Measurements from ENCODE around the gene MYO1H. TPM values are rescaled to one million over a fixed set of nuclear protein-coding genes. Genes with fewer than 3 reads are reported as not detected.
"Not testable (repeated sequence)": the region's sequence is repeated elsewhere in the genome, so short reads cannot be mapped to it uniquely, and the experiment has no call there.

MYO1H gene
- total RNA-seq, 1 experiment from 2014 or later = not detected

DNA sequence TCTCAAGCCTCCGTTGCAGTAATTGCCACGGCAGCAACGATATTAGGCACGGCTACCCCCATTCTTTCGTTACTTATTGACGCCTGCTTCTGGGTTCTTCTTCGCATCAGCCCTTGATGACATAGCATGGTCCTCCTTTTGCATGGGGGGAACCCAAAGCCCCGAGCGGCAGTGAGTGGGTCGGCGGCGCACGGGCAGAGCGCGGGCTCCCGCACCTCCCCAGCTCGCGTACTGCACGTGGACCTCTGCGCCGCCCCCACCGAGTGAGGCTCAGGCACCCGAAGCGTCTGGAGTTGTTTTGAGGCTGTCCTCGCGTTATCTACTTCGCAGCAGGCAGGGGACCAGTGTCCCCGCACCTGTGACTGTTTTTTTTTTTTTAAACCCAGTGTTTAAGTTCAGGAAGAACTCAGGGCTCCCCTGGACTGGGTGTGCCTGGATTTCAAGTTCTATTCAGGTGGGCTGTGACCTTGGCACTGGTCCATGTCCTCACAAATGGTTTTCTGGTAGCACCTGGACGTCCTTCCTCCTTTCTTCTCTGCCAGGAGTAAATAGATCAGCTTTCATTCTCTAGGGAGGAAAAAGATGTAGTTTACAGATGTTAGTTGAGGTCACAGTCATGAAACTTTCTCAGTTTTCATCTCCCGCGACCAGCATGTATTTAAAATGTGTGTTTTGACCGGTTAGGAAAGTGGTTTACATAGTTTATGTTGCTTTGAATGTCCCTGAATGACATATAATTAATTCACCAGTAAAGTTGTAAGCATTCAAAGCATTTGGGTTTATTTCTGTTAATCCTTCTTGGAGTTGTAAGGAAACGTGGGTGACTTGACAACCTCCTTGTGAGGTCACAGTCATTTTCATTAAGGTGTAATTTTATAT, 37.2 kb upstream of the MYO1H start:
- no peak for DNase-seq (ENCODE audit: unreplicated experiment)
- TF ChIP-seq, protein P1, sequence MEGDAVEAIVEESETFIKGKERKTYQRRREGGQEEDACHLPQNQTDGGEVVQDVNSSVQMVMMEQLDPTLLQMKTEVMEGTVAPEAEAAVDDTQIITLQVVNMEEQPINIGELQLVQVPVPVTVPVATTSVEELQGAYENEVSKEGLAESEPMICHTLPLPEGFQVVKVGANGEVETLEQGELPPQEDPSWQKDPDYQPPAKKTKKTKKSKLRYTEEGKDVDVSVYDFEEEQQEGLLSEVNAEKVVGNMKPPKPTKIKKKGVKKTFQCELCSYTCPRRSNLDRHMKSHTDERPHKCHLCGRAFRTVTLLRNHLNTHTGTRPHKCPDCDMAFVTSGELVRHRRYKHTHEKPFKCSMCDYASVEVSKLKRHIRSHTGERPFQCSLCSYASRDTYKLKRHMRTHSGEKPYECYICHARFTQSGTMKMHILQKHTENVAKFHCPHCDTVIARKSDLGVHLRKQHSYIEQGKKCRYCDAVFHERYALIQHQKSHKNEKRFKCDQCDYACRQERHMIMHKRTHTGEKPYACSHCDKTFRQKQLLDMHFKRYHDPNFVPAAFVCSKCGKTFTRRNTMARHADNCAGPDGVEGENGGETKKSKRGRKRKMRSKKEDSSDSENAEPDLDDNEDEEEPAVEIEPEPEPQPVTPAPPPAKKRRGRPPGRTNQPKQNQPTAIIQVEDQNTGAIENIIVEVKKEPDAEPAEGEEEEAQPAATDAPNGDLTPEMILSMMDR (IDR thresholded peaks at IDR 0.05; ENCODE audit: unreplicated experiment) = no peak
- intact Hi-C loops (cut with micrococcal nuclease) = no loop called here

DNA sequence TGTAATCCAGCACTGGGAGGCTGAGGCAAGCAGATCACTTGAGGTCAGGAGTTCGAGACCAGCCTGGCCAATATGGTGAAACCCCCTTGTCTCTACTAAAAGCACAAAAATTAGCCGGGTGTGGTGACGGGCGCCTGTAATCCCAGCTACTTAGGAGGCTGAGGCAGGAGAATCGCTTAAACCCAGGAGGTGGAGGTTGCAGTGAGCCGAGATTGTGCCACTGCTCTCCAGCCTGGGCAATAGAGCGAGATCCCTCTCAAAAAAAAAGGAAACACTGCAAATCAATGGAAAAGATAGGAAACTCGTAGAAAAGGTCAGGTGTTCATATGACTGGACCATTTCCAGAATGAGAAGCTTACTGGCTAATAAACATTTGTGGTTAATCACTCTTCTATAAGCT, 26.4 kb upstream of the MYO1H start:
- H3K27me3 Mint-ChIP-seq (ENCODE audit: insufficient read depth, unreplicated experiment) = peaks cover 56% of the 10 kb centered on the region
- BruUV-seq (replicated peaks); POLR2A ChIA-PET; H3K27ac Mint-ChIP-seq (ENCODE audit: low read depth, unreplicated experiment); intact Hi-C loops (cut with micrococcal nuclease); DNase-seq (ENCODE audit: unreplicated experiment); H3K4me1 Mint-ChIP-seq (ENCODE audit: insufficient read depth, unreplicated experiment); H3K9me3 Mint-ChIP-seq (ENCODE audit: unreplicated experiment); H3K4me3 Mint-ChIP-seq (ENCODE audit: unreplicated experiment); H3K36me3 Mint-ChIP-seq (ENCODE audit: insufficient read depth, unreplicated experiment): not testable (repeated sequence)
- CTCF ChIA-PET = interaction anchor here (0.6 to 1.0 kb wide), 4 partner anchors 24 to 484 kb away, joined by 3 to 5 read pairs (median 4); no protein-coding TSS in a partner anchor

More for the DNA sequence above, 37.2 kb upstream of the MYO1H start:
- Mint-ChIP-seq H3K4me1 (ENCODE audit: insufficient read depth, unreplicated experiment) (no peaks in the 10 kb centered on the region), H3K27ac (ENCODE audit: low read depth, unreplicated experiment) (no peak overlapping the region), H3K36me3 (ENCODE audit: insufficient read depth, unreplicated experiment) (peaks cover 6% of the 10 kb centered on the region), H3K27me3 (ENCODE audit: insufficient read depth, unreplicated experiment) (peaks cover 62% of the 10 kb centered on the region), H3K4me3 (ENCODE audit: unreplicated experiment) (peak overlapping the region; percentile 67), H3K9me3 (ENCODE audit: unreplicated experiment) (no peaks in the 10 kb centered on the region)
- no TSS peak for BruUV-seq (replicated peaks)
- ChIA-PET CTCF (no interaction called here), POLR2A (no interaction called here)

DNA sequence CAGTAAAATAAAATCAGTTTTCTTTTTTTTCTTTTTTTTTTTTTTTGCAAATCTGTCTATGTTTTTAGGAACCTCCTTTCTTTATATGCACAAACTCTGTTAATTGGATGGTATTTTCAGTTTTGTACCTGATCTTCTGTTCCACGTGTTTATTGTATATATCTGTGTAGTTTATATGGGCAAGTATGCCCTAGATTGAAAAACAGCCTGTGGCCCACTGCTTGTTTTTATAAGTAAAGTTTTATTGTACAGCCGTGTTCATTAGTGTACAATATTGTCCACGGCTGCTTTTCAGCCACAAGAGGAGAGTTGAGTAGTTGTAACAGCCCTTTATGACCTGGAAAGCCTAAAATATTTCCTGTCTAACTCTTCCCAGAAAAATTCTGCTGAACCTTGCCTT, 18.7 kb upstream of the MYO1H start:
- BruUV-seq (replicated peaks) = no TSS peak
- TF ChIP-seq, protein P1 (IDR thresholded peaks at IDR 0.05; ENCODE audit: unreplicated experiment) = no peak
- no peaks in the 10 kb centered on the region for H3K36me3 Mint-ChIP-seq (ENCODE audit: insufficient read depth, unreplicated experiment)
- no peak overlapping the region for H3K4me3 Mint-ChIP-seq (ENCODE audit: unreplicated experiment)
- no peak for DNase-seq (ENCODE audit: unreplicated experiment)
- ChIA-PET POLR2A (interaction anchor here (1.2 kb wide), 1 partner anchor 13 kb away, joined by 4 read pairs; no protein-coding TSS in a partner anchor), CTCF (interaction anchor here (0.6 kb wide), 2 partner anchors 17 to 31 kb away, joined by 3 read pairs; no protein-coding TSS in a partner anchor)
- H3K4me1 Mint-ChIP-seq (ENCODE audit: insufficient read depth, unreplicated experiment) = no peaks in the 10 kb centered on the region
- peaks cover 14% of the 10 kb centered on the region for H3K27me3 Mint-ChIP-seq (ENCODE audit: insufficient read depth, unreplicated experiment)
- H3K27ac Mint-ChIP-seq (ENCODE audit: low read depth, unreplicated experiment) = no peak overlapping the region
- intact Hi-C loops (cut with micrococcal nuclease) = no loop called here
- no peaks in the 10 kb centered on the region for H3K9me3 Mint-ChIP-seq (ENCODE audit: unreplicated experiment)

DNA sequence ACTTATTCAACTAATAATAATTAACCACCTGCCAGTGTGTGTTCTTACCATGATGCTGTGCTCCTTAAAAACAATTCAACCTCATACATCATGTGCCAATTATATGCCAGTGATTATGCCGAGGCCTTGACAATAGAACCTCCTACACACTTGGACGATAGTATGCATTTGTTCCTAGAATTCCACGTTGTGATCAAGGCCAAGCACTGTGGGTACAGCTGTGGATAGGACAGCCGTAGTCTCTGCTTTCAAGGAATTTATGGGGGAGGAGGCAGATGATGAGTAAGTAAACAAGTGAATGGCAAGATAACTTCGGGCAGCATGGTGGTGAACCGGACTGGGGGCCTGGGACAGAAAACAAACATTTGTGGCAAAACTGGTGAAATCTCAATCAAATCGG, 18.0 kb upstream of the MYO1H start:
- H3K4me1 Mint-ChIP-seq (ENCODE audit: insufficient read depth, unreplicated experiment) = no peaks in the 10 kb centered on the region
- no TSS peak for BruUV-seq (replicated peaks)
- H3K4me3 Mint-ChIP-seq (ENCODE audit: unreplicated experiment) = no peak overlapping the region
- intact Hi-C loops (cut with micrococcal nuclease) = no loop called here
- no peak for DNase-seq (ENCODE audit: unreplicated experiment)
- TF ChIP-seq, protein P1 (IDR thresholded peaks at IDR 0.05; ENCODE audit: unreplicated experiment) = no peak
- ChIA-PET CTCF (no interaction called here), POLR2A (no interaction called here)
- H3K9me3 Mint-ChIP-seq (ENCODE audit: unreplicated experiment) = no peaks in the 10 kb centered on the region
- H3K27me3 Mint-ChIP-seq (ENCODE audit: insufficient read depth, unreplicated experiment) = peaks cover 7% of the 10 kb centered on the region
- no peak overlapping the region for H3K27ac Mint-ChIP-seq (ENCODE audit: low read depth, unreplicated experiment)
- H3K36me3 Mint-ChIP-seq (ENCODE audit: insufficient read depth, unreplicated experiment) = no peaks in the 10 kb centered on the region

Data from MCF 10A (cell line).